Measurements from ENCODE around the gene TIMD4. TPM values are rescaled to one million over a fixed set of nuclear protein-coding genes. Genes with fewer than 3 reads are reported as not detected.

TIMD4 gene
- total and polyA plus RNA-seq, 2 donors (not counting 1 experiment from before 2014, with no cell fraction given) = 0.07 TPM; not detected in 1

DNA sequence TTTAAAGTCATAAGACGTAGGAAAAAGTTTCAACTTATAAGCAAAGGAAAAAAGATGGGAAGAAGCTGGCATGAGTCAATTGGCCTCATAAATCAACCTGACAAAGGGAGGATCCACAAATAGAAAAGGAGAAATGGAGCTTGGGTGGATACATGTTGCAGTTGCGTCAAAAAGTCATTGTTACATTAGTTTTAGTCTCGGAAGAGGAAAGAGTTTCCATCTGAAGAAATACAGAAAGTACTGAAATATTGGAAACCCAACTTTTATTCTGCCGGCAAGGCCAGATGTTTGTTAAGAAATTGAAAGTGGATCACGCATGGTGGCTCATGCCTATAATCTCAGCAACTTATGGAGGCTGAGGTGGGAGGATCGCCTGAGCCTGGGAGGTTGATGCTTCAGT, 11.3 kb upstream of the TIMD4 start:
- Mint-ChIP-seq H3K27ac (no peak overlapping the region), H3K4me1 (peaks cover 2% of the 10 kb centered on the region), H3K4me3 (no peak overlapping the region), H3K9me3 (ENCODE audit: insufficient read depth) (peaks cover 5% of the 10 kb centered on the region), H3K27me3 (peaks cover 29% of the 10 kb centered on the region)
- CTCF ChIA-PET = no interaction called here
- Histone ChIP-seq H3K27me3 (replicated peaks in 1 of 4; ENCODE audit: control extremely low read depth in 1 of 4, control insufficient read depth in 3 of 4, insufficient read depth in 4 of 4, low read length in 3 of 4) (peaks cover 0 to 4% (median under 1%) of the 10 kb centered on the region in 4 experiments), H3K9me3 (ENCODE audit: control extremely low read depth in 1 of 3, control insufficient read depth in 2 of 3, insufficient read depth in 1 of 3, low read length in 2 of 3) (no peaks in the 10 kb centered on the region), H3K4me3 (ENCODE audit: control extremely low read depth in 1 of 5, extremely low read depth in 1 of 5, insufficient read depth in 1 of 5, low read depth in 2 of 5, low read length in 4 of 5) (no peak overlapping the region), H3K27ac (ENCODE audit: low read length in 2 of 2) (no peak overlapping the region), H3K4me2 (replicated peaks; ENCODE audit: low read depth, low read length, poor library complexity, severe bottlenecking) (no peak overlapping the region), H3K4me1 (ENCODE audit: control insufficient read depth in 2 of 2, insufficient read depth in 2 of 2, low read length in 2 of 2) (no peaks in the 10 kb centered on the region), H3K79me2 (ENCODE audit: control insufficient read depth, insufficient read depth, low read length) (no peaks in the 10 kb centered on the region), H3K36me3 (replicated peaks in 1 of 2; ENCODE audit: control extremely low read depth in 1 of 2, control insufficient read depth in 1 of 2, extremely low read depth in 1 of 2, insufficient read depth in 2 of 2, low read length in 1 of 2) (no peaks in the 10 kb centered on the region), H4K20me1 (ENCODE audit: control insufficient read depth, insufficient read depth, low read length, poor library complexity, severe bottlenecking) (no peaks in the 10 kb centered on the region), H3K9ac (ENCODE audit: low read length) (no peak overlapping the region), H2AFZ (ENCODE audit: insufficient read depth, low read depth, low read length, poor library complexity, severe bottlenecking) (no peak overlapping the region)
- POLR2A ChIA-PET = no interaction called here
- no peak for DNase-seq
- intact Hi-C loops (cut with micrococcal nuclease) = no loop called here
- 90% methylated on average over 5 of the region's 6 CpGs for WGBS (ENCODE audit: insufficient coverage)
- TF ChIP-seq EZH2 (IDR thresholded peaks at IDR 0.05; ENCODE audit: borderline replicate concordance, insufficient read depth, low read depth, low read length, poor library complexity, severe bottlenecking) = no peak
- TF ChIP-seq, protein P1, sequence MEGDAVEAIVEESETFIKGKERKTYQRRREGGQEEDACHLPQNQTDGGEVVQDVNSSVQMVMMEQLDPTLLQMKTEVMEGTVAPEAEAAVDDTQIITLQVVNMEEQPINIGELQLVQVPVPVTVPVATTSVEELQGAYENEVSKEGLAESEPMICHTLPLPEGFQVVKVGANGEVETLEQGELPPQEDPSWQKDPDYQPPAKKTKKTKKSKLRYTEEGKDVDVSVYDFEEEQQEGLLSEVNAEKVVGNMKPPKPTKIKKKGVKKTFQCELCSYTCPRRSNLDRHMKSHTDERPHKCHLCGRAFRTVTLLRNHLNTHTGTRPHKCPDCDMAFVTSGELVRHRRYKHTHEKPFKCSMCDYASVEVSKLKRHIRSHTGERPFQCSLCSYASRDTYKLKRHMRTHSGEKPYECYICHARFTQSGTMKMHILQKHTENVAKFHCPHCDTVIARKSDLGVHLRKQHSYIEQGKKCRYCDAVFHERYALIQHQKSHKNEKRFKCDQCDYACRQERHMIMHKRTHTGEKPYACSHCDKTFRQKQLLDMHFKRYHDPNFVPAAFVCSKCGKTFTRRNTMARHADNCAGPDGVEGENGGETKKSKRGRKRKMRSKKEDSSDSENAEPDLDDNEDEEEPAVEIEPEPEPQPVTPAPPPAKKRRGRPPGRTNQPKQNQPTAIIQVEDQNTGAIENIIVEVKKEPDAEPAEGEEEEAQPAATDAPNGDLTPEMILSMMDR (IDR thresholded peaks at IDR 0.05) = no peak
- no peak for ATAC-seq (ENCODE audit: low read depth)

DNA sequence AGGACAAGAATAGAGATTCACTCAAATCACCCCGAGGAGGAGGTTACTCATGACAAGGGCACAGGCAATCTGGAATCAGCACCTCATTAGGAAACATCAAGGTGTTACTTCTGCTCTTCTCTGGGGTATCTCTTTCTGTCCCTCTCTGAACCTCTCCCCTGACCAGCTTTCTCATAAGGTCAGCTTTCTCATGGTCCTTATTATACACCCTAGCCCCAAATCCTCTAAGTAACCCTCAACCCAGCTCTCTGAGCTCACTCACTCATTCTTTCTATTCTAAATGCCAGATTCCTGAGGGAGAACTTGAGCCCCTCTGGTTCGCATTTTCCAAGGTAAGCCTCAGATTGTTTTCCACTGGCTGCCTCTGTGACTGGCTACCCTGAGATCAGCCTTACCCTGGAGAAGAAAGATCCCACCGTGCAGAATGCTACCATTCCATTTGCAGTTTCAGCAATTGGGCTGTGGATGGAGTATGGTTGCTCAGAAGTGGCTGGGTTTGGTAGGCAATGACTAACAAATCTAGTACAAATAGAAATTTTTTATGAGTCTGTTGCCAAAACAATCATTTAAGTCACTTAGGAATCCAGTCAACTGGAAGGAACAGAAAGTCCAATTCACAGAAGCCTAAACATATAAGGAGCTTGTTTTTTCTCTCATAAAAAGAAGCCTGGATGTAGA, 9.0 kb upstream of the TIMD4 start:
- ChIA-PET CTCF (no interaction called here), POLR2A (no interaction called here)
- Histone ChIP-seq H3K4me3 (ENCODE audit: control extremely low read depth in 1 of 5, extremely low read depth in 1 of 5, insufficient read depth in 1 of 5, low read depth in 2 of 5, low read length in 4 of 5) (no peak overlapping the region), H3K36me3 (replicated peaks in 1 of 2; ENCODE audit: control extremely low read depth in 1 of 2, control insufficient read depth in 1 of 2, extremely low read depth in 1 of 2, insufficient read depth in 2 of 2, low read length in 1 of 2) (no peaks in the 10 kb centered on the region), H3K79me2 (ENCODE audit: control insufficient read depth, insufficient read depth, low read length) (no peaks in the 10 kb centered on the region), H2AFZ (ENCODE audit: insufficient read depth, low read depth, low read length, poor library complexity, severe bottlenecking) (no peak overlapping the region), H3K27me3 (replicated peaks in 1 of 4; ENCODE audit: control extremely low read depth in 1 of 4, control insufficient read depth in 3 of 4, insufficient read depth in 4 of 4, low read length in 3 of 4) (peaks cover 0 to 3% (median 0%) of the 10 kb centered on the region in 4 experiments), H4K20me1 (ENCODE audit: control insufficient read depth, insufficient read depth, low read length, poor library complexity, severe bottlenecking) (no peaks in the 10 kb centered on the region), H3K4me2 (replicated peaks; ENCODE audit: low read depth, low read length, poor library complexity, severe bottlenecking) (no peak overlapping the region), H3K4me1 (ENCODE audit: control insufficient read depth in 2 of 2, insufficient read depth in 2 of 2, low read length in 2 of 2) (no peaks in the 10 kb centered on the region), H3K9me3 (ENCODE audit: control extremely low read depth in 1 of 3, control insufficient read depth in 2 of 3, insufficient read depth in 1 of 3, low read length in 2 of 3) (no peaks in the 10 kb centered on the region), H3K9ac (ENCODE audit: low read length) (no peak overlapping the region), H3K27ac (ENCODE audit: low read length in 2 of 2) (no peak overlapping the region)
- peaks cover 21% of the 10 kb centered on the region for H3K27me3 Mint-ChIP-seq
- H3K9me3 Mint-ChIP-seq (ENCODE audit: insufficient read depth) = peaks cover 5% of the 10 kb centered on the region
- 93% methylated on average over 3 of the region's 3 CpGs for WGBS (ENCODE audit: insufficient coverage)
- DNase-seq = no peak
- no peak for ATAC-seq (ENCODE audit: low read depth)
- intact Hi-C loops (cut with micrococcal nuclease) = no loop called here
- no peak overlapping the region for H3K27ac Mint-ChIP-seq
- no peak overlapping the region for H3K4me3 Mint-ChIP-seq
- H3K4me1 Mint-ChIP-seq = peaks cover 2% of the 10 kb centered on the region
- TF ChIP-seq, protein P1 (IDR thresholded peaks at IDR 0.05) = no peak
- TF ChIP-seq EZH2 (IDR thresholded peaks at IDR 0.05; ENCODE audit: borderline replicate concordance, insufficient read depth, low read depth, low read length, poor library complexity, severe bottlenecking) = no peak
